GM12864 (cell line): Measurements from ENCODE around the gene SEPTIN5.

Source experiments
- DNase-seq: peaks from one replicate; pipeline ENCODE4 v3.0.0-alpha.2; 2011; ENCODE audit warnings: low read depth
- H3K4me3 ChIP-seq: 2 replicates; pipeline ENCODE4 v1.5.1; 2011; ENCODE audit warnings: mild to moderate bottlenecking, low read depth, low read length, control low read depth
- TF ChIP-seq, protein P1 (sequence below): IDR thresholded peaks from 2 replicates; pipeline ENCODE4 v1.5.1; 2011; ENCODE audit warnings: low read depth, mild to moderate bottlenecking, moderate library complexity, low read length, control low read depth, inconsistent platforms; ENCODE audit errors: missing control alignments

The SEPTIN5 gene

DNA sequence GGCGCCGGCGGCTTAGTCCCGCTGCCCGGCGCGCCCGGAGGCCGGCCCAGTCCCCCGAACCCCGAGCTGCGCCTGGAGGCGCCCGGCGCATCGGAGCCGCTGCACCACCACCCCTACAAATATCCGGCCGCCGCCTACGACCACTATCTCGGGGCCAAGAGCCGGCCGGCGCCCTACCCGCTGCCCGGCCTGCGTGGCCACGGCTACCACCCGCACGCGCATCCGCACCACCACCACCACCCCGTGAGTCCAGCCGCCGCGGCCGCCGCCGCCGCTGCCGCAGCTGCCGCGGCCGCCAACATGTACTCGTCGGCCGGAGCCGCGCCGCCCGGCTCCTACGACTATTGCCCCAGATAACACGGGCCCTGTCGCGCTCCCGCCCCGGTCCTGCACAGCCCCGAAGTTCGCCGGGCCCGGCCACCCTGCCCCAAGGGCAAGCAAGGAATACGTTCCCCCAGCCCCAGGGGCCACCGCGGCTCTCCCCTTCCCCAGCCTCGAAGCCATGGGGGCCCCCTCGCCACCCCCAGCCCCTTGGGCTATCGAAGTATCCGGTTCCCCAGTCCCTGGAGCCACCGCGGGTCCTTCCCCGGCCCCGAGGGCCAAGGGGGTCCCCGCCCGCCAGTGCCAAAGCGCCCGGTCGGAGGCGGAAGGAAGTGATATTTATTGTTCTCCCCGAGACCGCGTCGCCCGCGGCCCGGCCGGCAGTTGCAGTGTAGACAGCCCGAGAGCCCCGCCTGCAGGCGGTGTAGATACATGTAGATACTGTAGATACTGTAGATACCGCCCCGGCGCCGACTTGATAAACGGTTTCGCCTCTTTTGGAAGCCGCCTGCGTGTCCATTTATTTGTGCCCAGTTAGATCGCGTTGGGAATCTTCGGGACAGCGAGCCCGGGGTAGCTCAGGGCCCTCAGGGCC, 52.5 kb downstream of the SEPTIN5 start:
- no peak for DNase-seq
- TF ChIP-seq, protein P1, sequence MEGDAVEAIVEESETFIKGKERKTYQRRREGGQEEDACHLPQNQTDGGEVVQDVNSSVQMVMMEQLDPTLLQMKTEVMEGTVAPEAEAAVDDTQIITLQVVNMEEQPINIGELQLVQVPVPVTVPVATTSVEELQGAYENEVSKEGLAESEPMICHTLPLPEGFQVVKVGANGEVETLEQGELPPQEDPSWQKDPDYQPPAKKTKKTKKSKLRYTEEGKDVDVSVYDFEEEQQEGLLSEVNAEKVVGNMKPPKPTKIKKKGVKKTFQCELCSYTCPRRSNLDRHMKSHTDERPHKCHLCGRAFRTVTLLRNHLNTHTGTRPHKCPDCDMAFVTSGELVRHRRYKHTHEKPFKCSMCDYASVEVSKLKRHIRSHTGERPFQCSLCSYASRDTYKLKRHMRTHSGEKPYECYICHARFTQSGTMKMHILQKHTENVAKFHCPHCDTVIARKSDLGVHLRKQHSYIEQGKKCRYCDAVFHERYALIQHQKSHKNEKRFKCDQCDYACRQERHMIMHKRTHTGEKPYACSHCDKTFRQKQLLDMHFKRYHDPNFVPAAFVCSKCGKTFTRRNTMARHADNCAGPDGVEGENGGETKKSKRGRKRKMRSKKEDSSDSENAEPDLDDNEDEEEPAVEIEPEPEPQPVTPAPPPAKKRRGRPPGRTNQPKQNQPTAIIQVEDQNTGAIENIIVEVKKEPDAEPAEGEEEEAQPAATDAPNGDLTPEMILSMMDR = peak; percentile 23
- H3K4me3 ChIP-seq = no peak overlapping the region

DNA sequence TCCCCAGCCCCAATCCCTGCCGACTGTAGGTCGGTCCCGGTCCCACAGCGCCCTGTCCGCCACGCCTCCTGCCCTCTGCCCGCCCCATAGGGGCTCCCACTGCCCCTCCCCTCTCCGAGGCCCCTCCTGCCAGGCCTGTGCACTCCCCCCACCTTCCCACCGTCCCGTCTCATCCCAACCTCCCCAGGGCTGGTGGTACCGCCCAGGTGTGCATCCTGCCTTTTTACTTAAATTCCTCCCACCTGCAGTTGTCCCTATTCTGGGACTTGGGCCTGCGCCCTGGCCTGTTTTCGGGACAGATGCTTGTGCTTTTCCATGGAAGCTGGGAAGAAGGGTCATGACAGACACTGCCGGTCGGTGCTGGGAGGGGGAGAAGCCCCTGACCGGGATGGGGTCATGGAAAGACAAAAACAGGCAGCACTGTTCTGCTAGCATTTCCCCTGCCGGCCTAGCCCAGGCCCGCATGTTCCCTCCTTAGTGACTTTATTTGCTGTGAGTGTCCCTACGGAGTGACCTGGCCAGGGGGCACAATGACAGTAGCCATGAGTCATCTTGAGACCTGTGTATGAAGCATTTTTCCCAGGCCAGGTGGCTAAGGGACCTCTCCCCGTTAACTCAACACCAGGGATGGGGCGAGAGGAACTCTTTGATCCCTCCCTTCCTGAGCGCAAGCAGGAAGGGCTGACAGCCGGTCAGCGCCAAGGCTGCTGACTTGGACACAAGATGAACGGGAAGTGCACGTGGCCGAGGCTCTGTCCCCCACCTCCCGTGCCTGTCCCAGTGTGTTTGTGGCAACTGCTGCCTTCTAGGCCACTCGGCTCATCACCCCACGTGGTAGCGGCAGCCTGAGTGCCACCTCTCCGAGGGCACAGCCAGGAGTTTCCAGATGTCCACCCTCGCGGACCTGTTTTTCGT, 53.4 kb downstream of the SEPTIN5 start:
- no peak for DNase-seq
- H3K4me3 ChIP-seq = no peak overlapping the region
- TF ChIP-seq, protein P1 = no peak

DNA sequence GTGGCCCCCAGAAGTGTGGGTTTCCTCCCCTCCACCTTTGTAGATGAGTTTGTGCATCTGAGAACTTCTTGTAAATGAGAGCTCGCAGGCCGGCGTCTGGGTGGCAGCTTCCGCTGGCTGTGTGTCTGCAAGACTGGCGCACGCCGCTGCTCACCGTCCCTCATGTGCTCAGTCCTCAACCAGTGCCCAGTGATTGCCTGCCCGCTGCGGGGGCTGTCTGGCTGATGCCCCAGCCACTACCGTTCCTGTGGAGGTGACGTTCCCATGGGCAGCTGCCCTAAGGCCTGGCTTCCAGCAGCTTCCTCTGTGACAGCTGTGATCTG, 55.1 kb downstream of the SEPTIN5 start:
- no peak for DNase-seq
- TF ChIP-seq, protein P1 = no peak
- no peak overlapping the region for H3K4me3 ChIP-seq

DNA sequence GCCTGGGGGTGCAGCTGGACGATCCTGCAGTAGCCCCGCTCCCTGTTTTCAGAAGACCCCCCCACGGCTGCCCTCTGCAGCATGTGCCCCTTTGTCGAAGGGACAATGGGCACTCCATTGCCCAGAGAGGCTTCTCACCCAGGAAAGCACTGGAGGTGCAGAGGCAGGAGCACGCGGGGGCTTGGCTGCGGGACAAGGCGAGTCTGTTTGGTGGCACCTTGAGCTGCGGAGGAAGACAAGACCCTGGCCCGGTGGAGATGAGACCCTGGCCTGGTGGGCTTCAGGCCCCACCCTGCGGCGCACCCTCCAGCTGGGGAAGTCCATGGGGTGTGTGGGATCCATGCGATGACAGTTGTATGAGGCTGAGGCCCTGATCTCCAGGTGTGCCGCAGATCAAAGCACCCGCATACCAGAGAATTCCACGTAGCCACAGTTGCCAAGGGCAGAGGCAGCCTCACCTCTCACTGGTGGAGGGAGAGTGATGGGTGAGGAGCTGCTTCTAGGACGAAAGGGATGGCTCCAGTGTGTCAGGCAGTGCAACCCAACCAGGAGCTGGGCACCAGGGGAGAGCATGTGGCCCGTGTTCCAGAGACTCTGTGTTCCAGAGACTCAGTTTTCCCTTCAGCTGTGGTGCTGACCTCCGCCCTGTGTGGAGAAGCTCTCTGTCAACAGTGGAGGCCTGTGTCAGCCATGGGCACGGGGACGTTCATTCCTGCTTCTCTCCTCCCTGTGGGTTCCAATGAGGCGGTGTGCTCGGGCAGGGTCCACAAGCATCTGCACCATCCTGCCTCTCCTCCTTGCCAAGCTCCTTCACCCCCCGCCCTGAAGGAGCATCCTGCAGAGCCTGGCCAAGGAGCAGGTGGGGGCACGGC, 56.3 kb downstream of the SEPTIN5 start:
- TF ChIP-seq, protein P1 = no peak
- DNase-seq = no peak
- H3K4me3 ChIP-seq = no peak overlapping the region

DNA sequence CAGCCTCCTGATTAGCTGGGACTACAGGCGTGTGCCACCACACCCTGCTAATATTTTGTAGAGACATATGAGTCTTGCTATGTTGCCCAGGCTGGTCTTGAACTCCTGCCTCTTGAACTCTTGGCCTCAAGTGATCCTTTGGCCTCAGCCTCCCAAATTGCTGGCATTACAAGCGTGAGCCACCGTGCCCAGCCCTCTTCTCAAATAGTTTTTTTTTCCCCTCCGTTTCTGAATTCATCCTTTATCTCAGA, 58.0 kb downstream of the SEPTIN5 start:
- H3K4me3 ChIP-seq = no peak overlapping the region
- no peak for DNase-seq
- TF ChIP-seq, protein P1 = no peak
